ENCODE data around the gene NAV2.

GRCh38 chr11:19918302-19919049, 205.8 kb downstream of the NAV2 start:
- TF ChIP-seq CTCF (IDR thresholded peaks at IDR 0.05), result no peak
- no peak for TF ChIP-seq EP300 (IDR thresholded peaks at IDR 0.05; ENCODE audit: low read depth)
- TF ChIP-seq POLR2A (IDR thresholded peaks at IDR 0.05), result no peak
- TF ChIP-seq POLR2AphosphoS5 (IDR thresholded peaks at IDR 0.05), result no peak

Data from transverse colon (tissue), 4 donors.